Activated CD8-positive, alpha-beta memory T cell treated with anti-CD3 and anti-CD28 coated beads, Interleukin-2, amount 50 U/mL, for 4 hours (primary cell): ENCODE data around the gene EIF1.
A peak's percentile ranks its signal among the peaks of the same experiment; 100 is the strongest.
"Not testable (repeated sequence)": the region's sequence is repeated elsewhere in the genome, so short reads cannot be mapped to it uniquely, and the experiment has no call there.

Source experiments
- DNase-seq: peaks from one replicate; pipeline ENCODE4 v3.0.0-alpha.2; 2020

The EIF1 gene

GRCh38 chr17:41679740-41680425, 8.8 kb upstream of the EIF1 start:
- DNase-seq, result no peak

GRCh38 chr17:41680426-41681040, 8.2 kb upstream of the EIF1 start:
- DNase-seq, result no peak

GRCh38 chr17:41681776-41682175, 6.9 kb upstream of the EIF1 start:
- no peak for DNase-seq

- no peak for DNase-seq
These were observed 6.1 kb upstream of the EIF1 start for GRCh38 chr17:41682631-41683030.

- DNase-seq, result no peak
These were observed 5.2 kb upstream of the EIF1 start for GRCh38 chr17:41683441-41684007.

- DNase-seq, result no peak
These were observed 4.7 kb upstream of the EIF1 start for GRCh38 chr17:41684035-41684434.

GRCh38 chr17:41685753-41686152, 2.9 kb upstream of the EIF1 start:
- not testable (repeated sequence) for DNase-seq

GRCh38 chr17:41686281-41686680, 2.4 kb upstream of the EIF1 start:
- DNase-seq, result no peak

GRCh38 chr17:41687828-41688640, 651 bp upstream of the EIF1 start:
- peak; percentile 67 for DNase-seq

GRCh38 chr17:41689497-41690299, 1.0 kb downstream of the EIF1 start:
- DNase-seq, result peak; percentile 51

- no peak for DNase-seq
These were observed 1.8 kb downstream of the EIF1 start for GRCh38 chr17:41690497-41690896.

GRCh38 chr17:41691031-41691777, 2.5 kb downstream of the EIF1 start:
- DNase-seq, result no peak

GRCh38 chr17:41692722-41693521, 4.2 kb downstream of the EIF1 start:
- DNase-seq, result no peak

GRCh38 chr17:41695134-41695661, 6.5 kb downstream of the EIF1 start:
- no peak for DNase-seq

- DNase-seq, result peak; percentile 74
These were observed 7.5 kb downstream of the EIF1 start for GRCh38 chr17:41695954-41696757.

- DNase-seq, result no peak
These were observed 8.7 kb downstream of the EIF1 start for GRCh38 chr17:41697122-41697962.

- not testable (repeated sequence) for DNase-seq
These were observed 12.2 kb downstream of the EIF1 start for GRCh38 chr17:41700843-41701242.

GRCh38 chr17:41702712-41703111, 14.0 kb downstream of the EIF1 start:
- no peak for DNase-seq
